Gastroesophageal sphincter (tissue), 3 donors: Measurements from ENCODE around the gene YPEL3.

Experiments
- POLR2AphosphoS5 ChIP-seq: sonication (generic); formaldehyde crosslinking; IDR thresholded peaks from one replicate; pipeline ENCODE4 v1.6.1; 2017; ENCODE audit warnings: antibody characterized with exemption
- TF ChIP-seq, protein P1 (sequence below), 4 experiments: fragments of 200-600 bp in 2 of 4; fragments of 450-650 bp in 2 of 4; sonication (generic) in 1 of 4; IDR thresholded peaks; one replicate each; pipeline ENCODE4 v1.5.1; 2017 to 2019; ENCODE audit warnings: antibody characterized with exemption in 4 of 4, mild to moderate bottlenecking in 2 of 4, moderate library complexity in 2 of 4

- TF ChIP-seq, protein P1, sequence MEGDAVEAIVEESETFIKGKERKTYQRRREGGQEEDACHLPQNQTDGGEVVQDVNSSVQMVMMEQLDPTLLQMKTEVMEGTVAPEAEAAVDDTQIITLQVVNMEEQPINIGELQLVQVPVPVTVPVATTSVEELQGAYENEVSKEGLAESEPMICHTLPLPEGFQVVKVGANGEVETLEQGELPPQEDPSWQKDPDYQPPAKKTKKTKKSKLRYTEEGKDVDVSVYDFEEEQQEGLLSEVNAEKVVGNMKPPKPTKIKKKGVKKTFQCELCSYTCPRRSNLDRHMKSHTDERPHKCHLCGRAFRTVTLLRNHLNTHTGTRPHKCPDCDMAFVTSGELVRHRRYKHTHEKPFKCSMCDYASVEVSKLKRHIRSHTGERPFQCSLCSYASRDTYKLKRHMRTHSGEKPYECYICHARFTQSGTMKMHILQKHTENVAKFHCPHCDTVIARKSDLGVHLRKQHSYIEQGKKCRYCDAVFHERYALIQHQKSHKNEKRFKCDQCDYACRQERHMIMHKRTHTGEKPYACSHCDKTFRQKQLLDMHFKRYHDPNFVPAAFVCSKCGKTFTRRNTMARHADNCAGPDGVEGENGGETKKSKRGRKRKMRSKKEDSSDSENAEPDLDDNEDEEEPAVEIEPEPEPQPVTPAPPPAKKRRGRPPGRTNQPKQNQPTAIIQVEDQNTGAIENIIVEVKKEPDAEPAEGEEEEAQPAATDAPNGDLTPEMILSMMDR (IDR thresholded peaks at IDR 0.05), result no peak
- TF ChIP-seq POLR2AphosphoS5, result no peak
Measured at GRCh38 chr16:30124985-30125379, 29.0 kb upstream of the YPEL3 start.
